NCI-H2171 (cell line): ENCODE results near the gene ASTN2.

Experiments
- DNase-seq: peaks from one replicate; lab custom pipeline; 2025; lab: John Stamatoyannopoulos, UW

ASTN2 gene

GRCh38 chr9:116558818-116559540, 855.9 kb downstream of the ASTN2 start:
- no peak for DNase-seq

- no peak for DNase-seq
Observed at GRCh38 chr9:116558035-116558434, 856.8 kb downstream of the ASTN2 start.

GRCh38 chr9:116555556-116556155, 859.2 kb downstream of the ASTN2 start:
- no peak for DNase-seq

- DNase-seq: no peak
Observed at GRCh38 chr9:116555119-116555518, 859.7 kb downstream of the ASTN2 start.

GRCh38 chr9:116550696-116551436, 864.0 kb downstream of the ASTN2 start:
- DNase-seq: no peak

GRCh38 chr9:116549786-116550660, 864.8 kb downstream of the ASTN2 start:
- DNase-seq: no peak

GRCh38 chr9:116549061-116549664, 865.7 kb downstream of the ASTN2 start:
- no peak for DNase-seq

GRCh38 chr9:116547729-116548426, 867.0 kb downstream of the ASTN2 start:
- no peak for DNase-seq

GRCh38 chr9:116546711-116547581, 867.9 kb downstream of the ASTN2 start:
- no peak for DNase-seq

GRCh38 chr9:116544896-116545295, 870.0 kb downstream of the ASTN2 start:
- no peak for DNase-seq

- DNase-seq: no peak
Observed at GRCh38 chr9:116543731-116544400, 871.0 kb downstream of the ASTN2 start.

- DNase-seq: no peak
Observed at GRCh38 chr9:116541402-116541801, 873.5 kb downstream of the ASTN2 start.

- no peak for DNase-seq
Observed at GRCh38 chr9:116539549-116539948, 875.3 kb downstream of the ASTN2 start.

- no peak for DNase-seq
Observed at GRCh38 chr9:116525611-116526010, 889.2 kb downstream of the ASTN2 start.

- no peak for DNase-seq
Observed at GRCh38 chr9:116524778-116525470, 889.9 kb downstream of the ASTN2 start.

GRCh38 chr9:116520218-116520617, 894.6 kb downstream of the ASTN2 start:
- no peak for DNase-seq

GRCh38 chr9:116516456-116516855, 898.4 kb downstream of the ASTN2 start:
- DNase-seq: no peak

GRCh38 chr9:116515541-116515940, 899.3 kb downstream of the ASTN2 start:
- no peak for DNase-seq

- no peak for DNase-seq
Observed at GRCh38 chr9:116506685-116507084, 908.2 kb downstream of the ASTN2 start.
